H1 (cell line): ENCODE measurements around the gene EEF1G. TPM values are rescaled to one million over a fixed set of nuclear protein-coding genes. Genes with fewer than 3 reads are reported as not detected.
A peak's percentile ranks its signal among the peaks of the same experiment; 100 is the strongest.

Experiments used
- CTCF ChIA-PET: fragments of 300-600 bp; sonication (Branson Sonifier 250); formaldehyde crosslinking; loops from one replicate; lab custom pipeline; 2021; ENCODE audit not compliant: partially characterized antibody; lab: Charles Lee
- POLR2A ChIA-PET: fragments of 300-600 bp; sonication (Branson Sonifier 250); formaldehyde crosslinking; loops from one replicate; lab custom pipeline; 2021; ENCODE audit warnings: inconsistent platforms; ENCODE audit not compliant: partially characterized antibody; lab: Charles Lee
- DNase-seq, 2 experiments: peaks; one replicate each; pipeline versions ENCODE4 v3.0.0 to v3.0.0-alpha.2; 2010 to 2022; ENCODE audit warnings: low spot score in 2 of 2, low read depth in 1 of 2, mixed read lengths in 1 of 2
- FAIRE-seq: peaks from 2 replicates; lab custom pipeline; 2011; peaks lifted over from hg19 to GRCh38; lab: Jason Lieb, UNC
- H2AFZ ChIP-seq: 2 replicates; pipeline ENCODE4 v1.8.1; 2012; ENCODE audit warnings: low read length, inconsistent platforms
- H2AK5ac ChIP-seq: 2 replicates; pipeline ENCODE4 v1.6.1; 2013; ENCODE audit warnings: low read depth, low read length
- H2BK120ac ChIP-seq: replicated peaks from 2 replicates; pipeline ENCODE3; 2013; ENCODE audit warnings: low read depth, low read length, inconsistent platforms
- H2BK12ac ChIP-seq: 2 replicates; pipeline ENCODE4 v1.6.1; 2013; ENCODE audit warnings: low read depth, low read length
- H2BK15ac ChIP-seq: 2 replicates; pipeline ENCODE4 v1.6.1; 2013; ENCODE audit warnings: low read length
- H2BK20ac ChIP-seq: 2 replicates; pipeline ENCODE4 v1.6.1; 2013; ENCODE audit warnings: low read length
- H2BK5ac ChIP-seq: 2 replicates; pipeline ENCODE4 v1.6.1; 2013; ENCODE audit warnings: low read depth, low read length
- H3K14ac ChIP-seq: 2 replicates; pipeline ENCODE4 v1.6.1; 2013; ENCODE audit warnings: inconsistent platforms; ENCODE audit not compliant: insufficient read length
- H3K18ac ChIP-seq: 2 replicates; pipeline ENCODE4 v1.6.1; 2013; ENCODE audit warnings: low read length; ENCODE audit errors: extremely low read depth
- H3K23ac ChIP-seq: 2 replicates; pipeline ENCODE4 v1.6.1; 2013; ENCODE audit warnings: inconsistent platforms; ENCODE audit not compliant: insufficient read length
- H3K23me2 ChIP-seq: 2 replicates; pipeline ENCODE4 v1.6.1; 2013; ENCODE audit warnings: low read depth, low read length
- H3K27ac ChIP-seq: 2 replicates; pipeline ENCODE4 v1.6.1; 2011; ENCODE audit warnings: low read depth, low read length, inconsistent platforms
- H3K27me3 ChIP-seq, 4 experiments: replicated peaks in 1 of 4; 1 replicate in 1 of 4; 2 replicates in 3 of 4; pipeline versions ENCODE4 v1.6.1 to v1.8.1; 2011 to 2013; ENCODE audit warnings: low read length in 3 of 4, mild to moderate bottlenecking in 3 of 4, inconsistent platforms in 2 of 4, mixed read lengths in 2 of 4, moderate library complexity in 1 of 4; ENCODE audit not compliant: control insufficient read depth in 3 of 4, insufficient read depth in 3 of 4; ENCODE audit errors: extremely low read depth in 1 of 4
- H3K36me3 ChIP-seq, 4 experiments: 2 replicates each; pipeline versions ENCODE4 v1.6.1 to v1.8.1; 2011 to 2013; ENCODE audit warnings: mild to moderate bottlenecking in 4 of 4, low read length in 3 of 4, moderate library complexity in 2 of 4, control low read depth in 1 of 4, inconsistent platforms in 1 of 4; ENCODE audit not compliant: insufficient read depth in 4 of 4, control insufficient read depth in 2 of 4
- H3K4ac ChIP-seq: replicated peaks from 2 replicates; pipeline ENCODE3; 2013; ENCODE audit warnings: low read length, low read depth, mixed read lengths, inconsistent platforms; ENCODE audit not compliant: insufficient read length
- H3K4me1 ChIP-seq, 4 experiments: replicated peaks in 1 of 4; 1 replicate in 1 of 4; 2 replicates in 3 of 4; pipeline versions ENCODE4 v1.6.1 to v1.8.1; 2011 to 2013; ENCODE audit warnings: low read length in 3 of 4, inconsistent platforms in 2 of 4, mixed read lengths in 1 of 4; ENCODE audit not compliant: insufficient read depth in 4 of 4, control insufficient read depth in 3 of 4
- H3K4me2 ChIP-seq, 2 experiments: 2 replicates each; pipeline versions ENCODE4 v1.6.1 to v1.8.1; 2011 to 2013; ENCODE audit warnings: low read depth in 2 of 2, low read length in 2 of 2, control low read depth in 1 of 2, inconsistent platforms in 1 of 2, mild to moderate bottlenecking in 1 of 2; ENCODE audit not compliant: insufficient read depth in 1 of 2
- H3K4me3 ChIP-seq, 4 experiments: fragments of 200-600, 300-600 bp in 1 of 4; sonication (generic), shearing (Covaris generic), sonication (Bioruptor Twin) in 1 of 4; 2 replicates each; pipeline versions ENCODE4 v1.5.1 to v1.8.1; 2011 to 2016; ENCODE audit warnings: low read length in 4 of 4, low read depth in 3 of 4, control low read depth in 2 of 4, inconsistent platforms in 2 of 4, mild to moderate bottlenecking in 2 of 4, mixed read lengths in 1 of 4, moderate library complexity in 1 of 4; ENCODE audit not compliant: insufficient read depth in 2 of 4; ENCODE audit errors: extremely low read depth in 1 of 4
- H3K56ac ChIP-seq: replicated peaks from 2 replicates; pipeline ENCODE3; 2013; ENCODE audit warnings: low read depth, mild to moderate bottlenecking, mixed read lengths, low read length, inconsistent platforms; ENCODE audit not compliant: insufficient read length
- H3K79me1 ChIP-seq: 2 replicates; pipeline ENCODE4 v1.6.1; 2013; ENCODE audit warnings: low read depth, low read length, control low read depth
- H3K79me2 ChIP-seq, 2 experiments: 2 replicates each; pipeline versions ENCODE4 v1.6.1 to v1.8.1; 2012 to 2013; ENCODE audit warnings: low read length in 2 of 2, mild to moderate bottlenecking in 2 of 2, inconsistent platforms in 1 of 2; ENCODE audit not compliant: insufficient read depth in 2 of 2, control insufficient read depth in 1 of 2
- H3K9ac ChIP-seq, 4 experiments: replicated peaks in 1 of 4; 1 replicate in 1 of 4; 2 replicates in 3 of 4; pipeline versions ENCODE4 v1.6.1 to v1.8.1; 2011 to 2013; ENCODE audit warnings: low read depth in 3 of 4, low read length in 3 of 4, control low read depth in 2 of 4, mild to moderate bottlenecking in 2 of 4, moderate library complexity in 2 of 4, inconsistent platforms in 1 of 4; ENCODE audit errors: extremely low read depth in 1 of 4
- H3K9me3 ChIP-seq, 2 experiments: 2 replicates each; pipeline versions ENCODE4 v1.6.1 to v1.8.1; 2012 to 2013; ENCODE audit warnings: mild to moderate bottlenecking in 2 of 2, moderate library complexity in 2 of 2, control low read depth in 1 of 2, inconsistent platforms in 1 of 2, low read depth in 1 of 2, low read length in 1 of 2, mixed read lengths in 1 of 2; ENCODE audit not compliant: insufficient read depth in 2 of 2
- H4K20me1 ChIP-seq, 2 experiments: replicated peaks in 1 of 2; 2 replicates each; pipeline versions ENCODE3 to v1.8.1; 2011 to 2013; ENCODE audit warnings: inconsistent platforms in 2 of 2, low read length in 2 of 2, mild to moderate bottlenecking in 1 of 2; ENCODE audit not compliant: insufficient read depth in 2 of 2, control insufficient read depth in 1 of 2
- H4K5ac ChIP-seq: 2 replicates; pipeline ENCODE4 v1.6.1; 2013; ENCODE audit warnings: low read length, low read depth, mixed read lengths, inconsistent platforms; ENCODE audit not compliant: insufficient read length
- H4K8ac ChIP-seq: 2 replicates; pipeline ENCODE4 v1.8.0; 2013; ENCODE audit warnings: mild to moderate bottlenecking, moderate library complexity, low read length, inconsistent platforms; ENCODE audit not compliant: insufficient read depth; ENCODE audit errors: extremely low read depth
- H4K91ac ChIP-seq: replicated peaks from 2 replicates; pipeline ENCODE3; 2013; ENCODE audit warnings: low read length, mixed read lengths, inconsistent platforms; ENCODE audit not compliant: insufficient read length
- ASH2L ChIP-seq: fragments of 200-600, 300-600 bp; sonication (generic); IDR thresholded peaks from one replicate; pipeline ENCODE4 v1.7.1; 2017; ENCODE audit warnings: low read length
- POLR2AphosphoS5 ChIP-seq: IDR thresholded peaks from 2 replicates; pipeline ENCODE4 v1.6.1; 2011; ENCODE audit warnings: low read depth, low read length
- TCF12 ChIP-seq: IDR thresholded peaks from 2 replicates; pipeline ENCODE4 v1.6.1; 2011; ENCODE audit warnings: low read depth, mild to moderate bottlenecking, low read length
- WGBS, 2 experiments: shearing (Covaris generic) in 1 of 2; methylation state at CpG; one replicate each; pipeline versions ENCODE4 v1.1.6 to v1.1.7; 2013 to 2015; ENCODE audit warnings: low lambda C conversion rate in 2 of 2, mixed read lengths in 2 of 2, inconsistent platforms in 1 of 2, low coverage in 1 of 2, missing lambda C conversion rate in 1 of 2; ENCODE audit not compliant: insufficient replicate concordance in 2 of 2, insufficient coverage in 1 of 2, insufficient read length in 1 of 2; ENCODE audit errors: extremely low coverage in 1 of 2, missing lambda C conversion rate in 1 of 2; 5-methylcytosine and 5-hydroxymethylcytosine counted together
- polyA plus RNA-seq, 7 experiments: library from polyadenylated mRNA; depleted of rRNA in 3 of 7; stranded (reverse) in 5 of 7; unstranded in 2 of 7; fragments of >200 nt in 5 of 7; fragments of 200-250 nt in 2 of 7; gene quantifications; 1 replicate in 5 of 7; 2 replicates in 1 of 7; 4 replicates in 1 of 7; pipeline versions ENCODE4 v1.2.1 to v1.2.3, GENCODE V29; 2011 to 2013; ENCODE audit warnings: missing spikeins in 2 of 7, mixed read lengths in 2 of 7
- total RNA-seq: library from RNA; stranded (reverse); fragmentation: NEBNext Ultra II Directional; extraction: Animal tissue kit (Norgen Biotek cat#: 25700); gene quantifications from 2 replicates; pipeline ENCODE4 v1.2.1, GENCODE V29; 2021
- TF ChIP-seq, protein P1 (sequence below): IDR thresholded peaks from 2 replicates; pipeline ENCODE4 v1.6.1; 2012; ENCODE audit warnings: low read length, inconsistent platforms

EEF1G gene
- total and polyA plus RNA-seq, 2 of the 8 experiments (the other 6 are each of a cell fraction or from before 2014, with no cell fraction given): 1,627 to 1,996 TPM

DNA sequence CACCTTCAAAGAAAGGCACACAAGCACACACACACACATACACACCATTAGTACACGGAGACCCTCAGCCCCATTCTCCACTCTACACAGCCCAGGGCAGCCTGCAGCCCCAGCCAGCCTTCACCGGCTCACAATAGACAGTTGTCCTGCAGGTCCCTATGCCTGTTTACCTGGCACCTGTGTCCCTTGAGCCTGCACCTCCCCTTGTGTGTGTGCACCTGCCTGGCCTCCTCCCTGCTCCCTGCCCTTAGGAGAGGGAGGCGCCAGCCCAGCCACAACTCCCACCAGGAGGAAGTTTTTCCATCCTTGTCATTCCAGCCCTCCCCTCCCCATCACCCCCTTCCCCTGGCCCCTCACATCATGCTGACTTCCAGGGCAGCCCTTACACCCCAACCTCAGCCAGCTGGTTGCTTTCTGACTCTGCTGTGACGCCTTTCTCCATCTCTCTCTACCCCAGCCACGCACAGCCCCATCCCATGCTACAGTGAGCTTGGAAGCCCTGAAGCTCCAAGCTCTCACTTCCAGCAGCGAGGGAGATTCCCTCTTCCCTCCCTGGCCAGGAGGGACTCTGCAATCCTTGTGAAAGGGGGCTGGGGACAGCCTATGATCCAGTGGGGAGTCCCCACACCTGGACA lies 31.5 kb downstream of the EEF1G start:
- Histone ChIP-seq H3K9me3 (no peaks in the 10 kb centered on the region), H2BK120ac (no peak overlapping the region), H2BK5ac (no peak overlapping the region), H4K20me1 (peaks cover 6 to 14% of the 10 kb centered on the region in 2 experiments), H3K4ac (no peak overlapping the region)
- CTCF ChIA-PET: interaction anchor here (0.9 to 5.1 kb wide), 48 partner anchors 11 to 362 kb away, joined by 3 to 179 read pairs (median 6); partner anchors contain the start of genes C11orf98, CSKMT, EEF1G and LRRN4CL
- TF ChIP-seq POLR2AphosphoS5 (no peak), ASH2L (peak; percentile 34), TCF12 (0 out of 2 replicates have a peak, but pooled peaks have one; percentile 18)
- TF ChIP-seq, protein P1, sequence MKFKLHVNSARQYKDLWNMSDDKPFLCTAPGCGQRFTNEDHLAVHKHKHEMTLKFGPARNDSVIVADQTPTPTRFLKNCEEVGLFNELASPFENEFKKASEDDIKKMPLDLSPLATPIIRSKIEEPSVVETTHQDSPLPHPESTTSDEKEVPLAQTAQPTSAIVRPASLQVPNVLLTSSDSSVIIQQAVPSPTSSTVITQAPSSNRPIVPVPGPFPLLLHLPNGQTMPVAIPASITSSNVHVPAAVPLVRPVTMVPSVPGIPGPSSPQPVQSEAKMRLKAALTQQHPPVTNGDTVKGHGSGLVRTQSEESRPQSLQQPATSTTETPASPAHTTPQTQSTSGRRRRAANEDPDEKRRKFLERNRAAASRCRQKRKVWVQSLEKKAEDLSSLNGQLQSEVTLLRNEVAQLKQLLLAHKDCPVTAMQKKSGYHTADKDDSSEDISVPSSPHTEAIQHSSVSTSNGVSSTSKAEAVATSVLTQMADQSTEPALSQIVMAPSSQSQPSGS: no peak
- TF ChIP-seq, all 59 proteins: peak for 2
- Histone ChIP-seq H3K14ac (no peak overlapping the region), H3K27me3 (peaks cover 30 to 44% (median 40%) of the 10 kb centered on the region in 4 experiments), H3K23ac (no peak overlapping the region), H3K4me3 (peak overlapping the region in 2 of 4 experiments; percentile 20 to 45; a peak in 3 of 8 replicates), H3K79me2 (no peaks in the 10 kb centered on the region; a peak in 1 of 4 replicates), H2BK20ac (no peak overlapping the region), H3K23me2 (peaks cover 27% of the 10 kb centered on the region), H3K36me3 (no peaks in the 10 kb centered on the region), H3K4me2 (peak overlapping the region; percentile 64 to 97), H2AK5ac (no peak overlapping the region), H4K5ac (no peak overlapping the region), H3K56ac (no peak overlapping the region), H3K79me1 (no peaks in the 10 kb centered on the region), H3K27ac (no peak overlapping the region), H4K91ac (peak overlapping the region; percentile 19), H2BK15ac (no peak overlapping the region), H3K9ac (no peak overlapping the region), H2AFZ (no peak overlapping the region), H2BK12ac (peak overlapping the region; percentile 43; the same call in 1 of the 2 replicates), H3K18ac (peak overlapping the region; percentile 17; the same call in 1 of the 2 replicates), H3K4me1 (peaks cover 0 to 32% (median 19%) of the 10 kb centered on the region in 4 experiments; a peak in 6 of 7 replicates), H4K8ac (peak overlapping the region; percentile 39; the same call in 1 of the 2 replicates)
- peak in 1 of 2 experiments; percentile 43 for DNase-seq
- no peak for FAIRE-seq
- WGBS, 2 experiments: 42% methylated on average over 6 of the region's 6 CpGs; no CpG with 5 or more reads in 1 of the 2 experiments
- POLR2A ChIA-PET: interaction anchor here (0.8 to 7.5 kb wide), 8 partner anchors 11 to 138 kb away, joined by 3 to 59 read pairs (median 4); partner anchors contain the start of genes EEF1G and TUT1
